ENCODE measurements around the gene SPRY4.
A peak's percentile ranks its signal among the peaks of the same experiment; 100 is the strongest.
"Not testable (repeated sequence)": the region's sequence is repeated elsewhere in the genome, so short reads cannot be mapped to it uniquely, and the experiment has no call there.

SPRY4 gene

GRCh38 chr5:142357469-142358090 lies 32.8 kb upstream of the SPRY4 start:
- Histone ChIP-seq H3K9ac (ENCODE audit: low read length) (peak overlapping the region; percentile 42), H3K4me1 (ENCODE audit: insufficient read depth, low read length) (peaks cover 12% of the 10 kb centered on the region), H3K4me3 (ENCODE audit: low read depth in 1 of 2, low read length in 2 of 2) (peak overlapping the region; percentile 45 to 70), H3K36me3 (ENCODE audit: insufficient read depth, low read length) (no peaks in the 10 kb centered on the region), H3K27ac (ENCODE audit: low read depth, low read length) (peak overlapping the region; percentile 70), H3K9me3 (ENCODE audit: low read length) (no peaks in the 10 kb centered on the region), H3K27me3 (ENCODE audit: control insufficient read depth in 1 of 2, insufficient read depth in 2 of 2, low read length in 2 of 2) (no peaks in the 10 kb centered on the region)

DNA sequence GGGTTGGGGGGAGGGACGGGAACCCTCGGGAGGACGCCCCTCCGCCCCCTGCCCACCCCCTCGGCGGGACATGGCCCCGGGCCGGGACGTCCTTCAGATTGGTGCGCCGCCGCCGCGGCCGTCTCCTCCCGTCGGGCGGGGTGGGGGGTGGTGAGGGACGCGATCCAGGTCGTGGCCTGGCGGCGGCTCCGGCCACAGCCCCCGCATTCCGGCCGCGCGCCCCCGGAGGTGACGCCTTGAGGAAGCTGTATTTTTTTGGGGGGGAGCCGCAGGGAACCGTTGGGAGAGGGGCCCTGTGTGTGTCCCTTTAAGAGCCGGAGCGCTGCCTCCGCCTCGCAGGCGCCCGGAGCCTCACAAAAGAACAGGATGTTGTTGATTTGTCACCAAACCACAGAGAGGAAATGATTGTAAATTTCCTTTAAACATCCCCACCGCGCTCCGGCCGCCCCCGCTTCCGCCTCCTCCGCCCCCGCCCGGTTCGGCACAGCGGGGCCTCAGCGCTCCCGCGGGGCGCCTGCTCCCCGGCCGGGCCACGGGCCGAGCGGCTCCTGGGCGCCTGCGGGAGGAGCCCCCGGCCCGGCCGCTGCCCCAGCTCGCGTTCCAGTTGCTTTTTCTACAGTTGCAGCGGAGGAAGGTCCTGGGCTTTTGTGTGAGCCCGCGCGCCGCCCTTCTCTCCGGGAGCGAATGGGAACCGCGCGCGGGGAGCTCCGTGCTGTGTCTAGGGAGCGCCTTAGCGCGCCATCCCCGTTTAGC lies 32.1 kb upstream of the SPRY4 start:
- peak overlapping the region; percentile 78 for H3K27ac ChIP-seq (ENCODE audit: low read depth, low read length)
- H3K9ac ChIP-seq (ENCODE audit: low read length) = peak overlapping the region; percentile 42
- no peaks in the 10 kb centered on the region for H3K36me3 ChIP-seq (ENCODE audit: insufficient read depth, low read length)
- H3K4me1 ChIP-seq (ENCODE audit: insufficient read depth, low read length) = peaks cover 9% of the 10 kb centered on the region
- H3K9me3 ChIP-seq (ENCODE audit: low read length) = no peaks in the 10 kb centered on the region
- H3K27me3 ChIP-seq (ENCODE audit: control insufficient read depth in 1 of 2, insufficient read depth in 2 of 2, low read length in 2 of 2) = no peaks in the 10 kb centered on the region
- H3K4me3 ChIP-seq (ENCODE audit: low read depth in 1 of 2, low read length in 2 of 2) = peak overlapping the region; percentile 45 to 70

DNA sequence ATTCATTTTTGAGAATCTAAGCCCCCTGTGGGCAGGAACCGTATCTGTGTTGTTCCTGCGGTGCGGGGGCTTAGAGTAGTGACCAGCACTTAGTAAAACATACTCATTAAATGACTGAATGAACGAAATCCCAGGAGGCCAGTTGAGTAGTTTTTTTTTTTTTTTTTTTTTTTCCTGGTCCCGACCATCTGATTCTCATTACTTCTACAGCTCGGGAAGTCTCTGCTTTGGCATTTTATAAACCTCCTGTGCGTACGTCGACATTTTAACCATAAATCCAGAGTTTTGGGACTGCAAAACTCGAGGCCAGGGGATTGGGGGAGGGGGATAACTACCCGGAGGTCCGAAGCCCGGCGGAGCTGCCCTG lies 31.5 kb upstream of the SPRY4 start:
- H3K4me1 ChIP-seq (ENCODE audit: insufficient read depth, low read length) = peaks cover 9% of the 10 kb centered on the region
- no peaks in the 10 kb centered on the region for H3K36me3 ChIP-seq (ENCODE audit: insufficient read depth, low read length)
- no peak overlapping the region for H3K27ac ChIP-seq (ENCODE audit: low read depth, low read length)
- no peaks in the 10 kb centered on the region for H3K9me3 ChIP-seq (ENCODE audit: low read length)
- H3K9ac ChIP-seq (ENCODE audit: low read length) = no peak overlapping the region
- peak overlapping the region; percentile 45 to 70 for H3K4me3 ChIP-seq (ENCODE audit: low read depth in 1 of 2, low read length in 2 of 2)
- no peaks in the 10 kb centered on the region for H3K27me3 ChIP-seq (ENCODE audit: control insufficient read depth in 1 of 2, insufficient read depth in 2 of 2, low read length in 2 of 2)

DNA sequence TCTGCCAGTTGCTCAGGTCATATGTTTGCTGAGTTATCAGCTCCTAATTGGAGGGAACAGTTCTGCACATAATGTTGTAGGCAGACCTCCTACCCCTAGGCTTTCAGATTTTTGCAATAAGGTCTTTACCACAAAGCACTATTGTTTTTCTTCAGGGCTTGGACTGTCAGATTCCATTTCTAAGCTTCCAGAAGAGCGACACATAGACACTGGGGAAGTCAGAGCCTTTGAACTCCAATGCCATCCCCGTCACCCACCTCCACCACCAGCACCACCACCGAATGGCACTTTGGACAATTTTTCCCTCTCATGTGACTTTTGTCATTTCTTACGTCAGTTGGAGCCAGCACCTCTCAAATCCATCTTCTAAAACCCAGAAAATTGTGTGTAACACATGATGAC lies 28.3 kb upstream of the SPRY4 start:
- no peaks in the 10 kb centered on the region for H3K36me3 ChIP-seq (ENCODE audit: insufficient read depth, low read length)
- no peak overlapping the region for H3K4me3 ChIP-seq (ENCODE audit: low read depth in 1 of 2, low read length in 2 of 2)
- H3K27me3 ChIP-seq (ENCODE audit: control insufficient read depth in 1 of 2, insufficient read depth in 2 of 2, low read length in 2 of 2) = no peaks in the 10 kb centered on the region
- no peak overlapping the region for H3K27ac ChIP-seq (ENCODE audit: low read depth, low read length)
- H3K9ac ChIP-seq (ENCODE audit: low read length) = no peak overlapping the region
- H3K4me1 ChIP-seq (ENCODE audit: insufficient read depth, low read length) = peaks cover 9% of the 10 kb centered on the region
- no peaks in the 10 kb centered on the region for H3K9me3 ChIP-seq (ENCODE audit: low read length)

DNA sequence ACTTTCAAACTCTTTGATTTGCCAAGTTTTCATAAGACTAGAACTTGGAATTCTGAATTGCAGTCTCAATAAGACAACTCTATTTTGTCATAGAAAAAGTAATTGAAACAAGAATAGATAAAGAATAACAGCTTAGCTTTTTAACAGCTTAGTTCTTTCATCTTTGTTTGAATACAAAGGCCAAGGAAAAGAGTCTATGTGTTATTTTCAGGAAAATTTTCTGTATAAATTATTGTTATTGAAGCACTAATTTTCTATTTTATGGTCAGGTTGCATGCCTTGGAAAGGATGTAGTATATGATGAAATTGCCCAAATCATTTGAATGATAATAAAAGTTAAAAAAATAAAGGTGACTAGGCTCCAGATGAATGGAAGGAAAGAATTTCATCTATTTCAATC lies 25.2 kb upstream of the SPRY4 start:
- no peak overlapping the region for H3K4me3 ChIP-seq (ENCODE audit: low read depth in 1 of 2, low read length in 2 of 2)
- no peaks in the 10 kb centered on the region for H3K4me1 ChIP-seq (ENCODE audit: insufficient read depth, low read length)
- H3K27me3 ChIP-seq (ENCODE audit: control insufficient read depth in 1 of 2, insufficient read depth in 2 of 2, low read length in 2 of 2) = no peaks in the 10 kb centered on the region
- no peak overlapping the region for H3K9ac ChIP-seq (ENCODE audit: low read length)
- H3K9me3 ChIP-seq (ENCODE audit: low read length) = peaks cover 7% of the 10 kb centered on the region
- H3K36me3 ChIP-seq (ENCODE audit: insufficient read depth, low read length) = no peaks in the 10 kb centered on the region
- H3K27ac ChIP-seq (ENCODE audit: low read depth, low read length) = no peak overlapping the region

- Histone ChIP-seq H3K36me3 (ENCODE audit: insufficient read depth, low read length) (no peaks in the 10 kb centered on the region), H3K27me3 (ENCODE audit: control insufficient read depth in 1 of 2, insufficient read depth in 2 of 2, low read length in 2 of 2) (no peaks in the 10 kb centered on the region), H3K27ac (ENCODE audit: low read depth, low read length) (no peak overlapping the region), H3K4me1 (ENCODE audit: insufficient read depth, low read length) (no peaks in the 10 kb centered on the region), H3K9ac (ENCODE audit: low read length) (no peak overlapping the region), H3K9me3 (ENCODE audit: low read length) (peaks cover 14% of the 10 kb centered on the region), H3K4me3 (ENCODE audit: low read depth in 1 of 2, low read length in 2 of 2) (no peak overlapping the region)
Observed at GRCh38 chr5:142346706-142347105, 21.9 kb upstream of the SPRY4 start.

DNA sequence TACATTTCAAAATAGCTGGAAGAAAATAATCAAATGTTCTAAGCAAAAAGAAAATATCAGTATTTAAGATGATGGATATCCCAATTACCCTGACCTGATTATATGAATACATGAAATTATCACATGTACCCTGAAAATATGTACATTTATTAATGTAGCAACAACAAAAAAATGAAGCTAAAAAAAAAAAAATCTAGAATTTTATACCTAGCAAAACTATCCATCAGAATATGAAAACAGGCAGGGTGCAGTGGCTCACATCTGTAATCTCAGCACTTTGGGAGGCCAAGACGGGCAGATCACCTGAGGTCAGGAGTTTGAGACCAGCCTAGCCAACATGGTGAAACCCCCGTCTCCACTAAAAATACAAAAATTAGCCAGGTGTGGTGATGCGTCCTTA lies 20.1 kb upstream of the SPRY4 start:
- not testable (repeated sequence) for H3K4me3 ChIP-seq (ENCODE audit: low read depth in 1 of 2, low read length in 2 of 2); H3K9ac ChIP-seq (ENCODE audit: low read length); H3K27me3 ChIP-seq (ENCODE audit: control insufficient read depth in 1 of 2, insufficient read depth in 2 of 2, low read length in 2 of 2); H3K36me3 ChIP-seq (ENCODE audit: insufficient read depth, low read length); H3K4me1 ChIP-seq (ENCODE audit: insufficient read depth, low read length); H3K27ac ChIP-seq (ENCODE audit: low read depth, low read length)
- H3K9me3 ChIP-seq (ENCODE audit: low read length) = peaks cover 14% of the 10 kb centered on the region

GRCh38 chr5:142343531-142343930 lies 18.7 kb upstream of the SPRY4 start:
- Histone ChIP-seq H3K4me1 (ENCODE audit: insufficient read depth, low read length) (no peaks in the 10 kb centered on the region), H3K4me3 (ENCODE audit: low read depth in 1 of 2, low read length in 2 of 2) (no peak overlapping the region), H3K9ac (ENCODE audit: low read length) (no peak overlapping the region), H3K27me3 (ENCODE audit: control insufficient read depth in 1 of 2, insufficient read depth in 2 of 2, low read length in 2 of 2) (no peaks in the 10 kb centered on the region), H3K9me3 (ENCODE audit: low read length) (peaks cover 14% of the 10 kb centered on the region), H3K27ac (ENCODE audit: low read depth, low read length) (no peak overlapping the region), H3K36me3 (ENCODE audit: insufficient read depth, low read length) (no peaks in the 10 kb centered on the region)

DNA sequence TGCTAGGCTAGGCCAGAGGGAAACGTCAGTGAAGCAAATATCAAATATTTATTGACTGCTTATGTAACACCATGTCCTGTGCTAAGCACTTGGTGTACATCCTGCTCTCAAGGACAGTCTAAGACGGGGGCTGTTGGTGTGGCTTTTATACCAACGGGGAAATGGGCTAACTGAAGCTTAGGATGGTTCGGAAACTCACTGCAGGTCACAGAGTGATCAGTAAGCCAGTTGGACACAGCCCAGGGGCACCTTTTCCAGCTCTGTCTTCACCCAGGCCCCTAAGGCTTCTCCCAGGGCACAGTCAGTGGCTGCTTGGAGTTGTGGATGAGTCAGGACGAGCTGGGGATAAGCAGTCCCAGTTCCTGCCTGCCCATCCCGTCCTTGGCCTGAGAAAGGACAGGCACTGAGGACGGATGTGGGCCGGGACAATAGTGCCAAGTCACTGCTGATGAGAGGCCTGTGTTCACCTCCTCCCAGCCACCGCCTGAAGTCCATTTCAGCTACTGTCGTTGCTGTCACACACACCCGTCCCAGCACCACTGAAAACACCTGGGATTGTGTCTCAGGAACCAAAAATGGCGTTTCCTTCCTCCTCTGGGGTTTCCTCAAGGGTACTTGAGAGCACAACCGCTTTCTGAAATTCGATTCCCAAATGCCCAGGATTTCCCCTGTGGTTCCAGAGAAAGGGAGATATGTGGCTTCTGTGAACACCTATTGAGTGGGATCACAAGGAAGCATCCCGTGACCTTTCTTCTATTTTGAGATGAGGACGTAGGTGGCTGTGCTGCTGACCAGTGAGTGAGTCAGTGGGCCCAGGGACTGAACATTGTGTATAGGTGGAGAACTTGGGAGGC lies 17.5 kb upstream of the SPRY4 start:
- peaks cover 14% of the 10 kb centered on the region for H3K9me3 ChIP-seq (ENCODE audit: low read length)
- no peak overlapping the region for H3K27ac ChIP-seq (ENCODE audit: low read depth, low read length)
- no peak overlapping the region for H3K4me3 ChIP-seq (ENCODE audit: low read depth in 1 of 2, low read length in 2 of 2)
- no peaks in the 10 kb centered on the region for H3K4me1 ChIP-seq (ENCODE audit: insufficient read depth, low read length)
- H3K27me3 ChIP-seq (ENCODE audit: control insufficient read depth in 1 of 2, insufficient read depth in 2 of 2, low read length in 2 of 2) = no peaks in the 10 kb centered on the region
- no peaks in the 10 kb centered on the region for H3K36me3 ChIP-seq (ENCODE audit: insufficient read depth, low read length)
- no peak overlapping the region for H3K9ac ChIP-seq (ENCODE audit: low read length)

DNA sequence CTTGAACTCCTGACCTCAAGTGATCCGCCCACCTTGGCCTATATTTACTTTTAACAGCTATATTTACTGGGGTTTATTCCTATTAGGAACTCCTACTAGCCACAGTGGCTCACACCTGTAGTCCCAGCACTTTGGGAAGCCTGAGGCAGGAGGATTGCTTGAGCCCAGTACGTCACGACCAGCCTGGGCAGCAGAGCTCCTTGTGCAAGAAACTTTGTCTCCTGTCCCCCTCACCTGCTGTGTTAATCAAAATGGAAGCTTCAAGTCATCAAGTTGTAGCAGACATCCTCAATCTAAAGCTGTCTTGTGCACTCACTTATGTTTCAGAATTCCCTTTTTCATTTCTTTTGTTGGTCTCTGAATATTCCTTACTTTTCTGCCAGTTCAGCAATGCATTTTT lies 15.0 kb upstream of the SPRY4 start:
- Histone ChIP-seq H3K4me1 (ENCODE audit: insufficient read depth, low read length) (no peaks in the 10 kb centered on the region), H3K4me3 (ENCODE audit: low read depth in 1 of 2, low read length in 2 of 2) (no peak overlapping the region), H3K36me3 (ENCODE audit: insufficient read depth, low read length) (no peaks in the 10 kb centered on the region), H3K27ac (ENCODE audit: low read depth, low read length) (no peak overlapping the region), H3K27me3 (ENCODE audit: control insufficient read depth in 1 of 2, insufficient read depth in 2 of 2, low read length in 2 of 2) (no peaks in the 10 kb centered on the region), H3K9me3 (ENCODE audit: low read length) (peaks cover 5% of the 10 kb centered on the region), H3K9ac (ENCODE audit: low read length) (no peak overlapping the region)

DNA sequence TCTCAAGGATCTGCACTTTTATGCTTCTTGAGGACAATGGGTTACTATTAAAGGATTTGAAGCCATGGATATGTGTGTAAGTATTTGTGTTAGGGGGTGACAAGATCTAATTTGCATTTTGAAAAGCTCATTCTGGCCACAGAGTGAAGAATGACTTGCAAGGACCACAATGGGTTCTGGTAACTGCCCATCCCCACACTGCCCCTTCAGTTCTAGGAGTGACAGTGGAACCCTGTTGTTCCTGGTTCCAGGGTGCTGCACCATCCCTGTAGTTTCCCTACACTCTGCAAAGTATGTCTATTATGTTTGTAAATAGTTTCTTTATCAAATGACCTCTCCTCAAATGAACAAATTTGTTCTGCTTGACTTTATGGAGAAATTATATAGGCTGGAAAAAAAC lies 9.7 kb upstream of the SPRY4 start:
- H3K27me3 ChIP-seq (ENCODE audit: control insufficient read depth in 1 of 2, insufficient read depth in 2 of 2, low read length in 2 of 2) = no peaks in the 10 kb centered on the region
- no peaks in the 10 kb centered on the region for H3K4me1 ChIP-seq (ENCODE audit: insufficient read depth, low read length)
- no peaks in the 10 kb centered on the region for H3K9me3 ChIP-seq (ENCODE audit: low read length)
- H3K4me3 ChIP-seq (ENCODE audit: low read depth in 1 of 2, low read length in 2 of 2) = no peak overlapping the region
- H3K36me3 ChIP-seq (ENCODE audit: insufficient read depth, low read length) = no peaks in the 10 kb centered on the region
- H3K9ac ChIP-seq (ENCODE audit: low read length) = no peak overlapping the region
- H3K27ac ChIP-seq (ENCODE audit: low read depth, low read length) = no peak overlapping the region
